ENCODE results near the gene MYO9B. TPM values are rescaled to one million over a fixed set of nuclear protein-coding genes. Genes with fewer than 3 reads are reported as not detected.

Gene MYO9B
- total and polyA plus RNA-seq, 12 donors: 19.9 to 55.2 (median 27.9) TPM

GRCh38 chr19:17110599-17110966 lies 35.0 kb downstream of the MYO9B start:
- WGBS, 2 donors: 90 to 96% methylated on average over 10 of the region's 10 CpGs
- Histone ChIP-seq H3K9me3 (no peaks in the 10 kb centered on the region), H3K27me3 (no peaks in the 10 kb centered on the region), H3K4me3 (peak overlapping the region in 1 of 10 donors; percentile 34), H3K27ac (peak overlapping the region in 5 of 10 donors; percentile 21 to 83 (median 48)), H3K36me3 (peaks cover 0 to 46% (median 0%) of the 10 kb centered on the region in 9 donors), H3K4me1 (peaks cover 5 to 91% (median 39%) of the 10 kb centered on the region in 9 donors)
- ATAC-seq (no peak), DNase-seq (no peak)
- intact Hi-C loops (cut with DNase I): no loop called here
- TF ChIP-seq, protein P1, sequence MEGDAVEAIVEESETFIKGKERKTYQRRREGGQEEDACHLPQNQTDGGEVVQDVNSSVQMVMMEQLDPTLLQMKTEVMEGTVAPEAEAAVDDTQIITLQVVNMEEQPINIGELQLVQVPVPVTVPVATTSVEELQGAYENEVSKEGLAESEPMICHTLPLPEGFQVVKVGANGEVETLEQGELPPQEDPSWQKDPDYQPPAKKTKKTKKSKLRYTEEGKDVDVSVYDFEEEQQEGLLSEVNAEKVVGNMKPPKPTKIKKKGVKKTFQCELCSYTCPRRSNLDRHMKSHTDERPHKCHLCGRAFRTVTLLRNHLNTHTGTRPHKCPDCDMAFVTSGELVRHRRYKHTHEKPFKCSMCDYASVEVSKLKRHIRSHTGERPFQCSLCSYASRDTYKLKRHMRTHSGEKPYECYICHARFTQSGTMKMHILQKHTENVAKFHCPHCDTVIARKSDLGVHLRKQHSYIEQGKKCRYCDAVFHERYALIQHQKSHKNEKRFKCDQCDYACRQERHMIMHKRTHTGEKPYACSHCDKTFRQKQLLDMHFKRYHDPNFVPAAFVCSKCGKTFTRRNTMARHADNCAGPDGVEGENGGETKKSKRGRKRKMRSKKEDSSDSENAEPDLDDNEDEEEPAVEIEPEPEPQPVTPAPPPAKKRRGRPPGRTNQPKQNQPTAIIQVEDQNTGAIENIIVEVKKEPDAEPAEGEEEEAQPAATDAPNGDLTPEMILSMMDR (IDR thresholded peaks at IDR 0.05): no peak

GRCh38 chr19:17111766-17112165 lies 36.2 kb downstream of the MYO9B start:
- 83 to 95% methylated on average over 3 of the region's 3 CpGs for WGBS, 2 donors
- no peak for ATAC-seq
- H3K36me3 ChIP-seq: peaks cover 0 to 42% (median 0%) of the 10 kb centered on the region in 9 donors
- intact Hi-C loops (cut with DNase I): no loop called here
- peak overlapping the region in 2 of 10 donors; percentile 8 to 83 for H3K27ac ChIP-seq
- DNase-seq: no peak
- no peaks in the 10 kb centered on the region for H3K9me3 ChIP-seq
- H3K4me3 ChIP-seq: no peak overlapping the region
- H3K27me3 ChIP-seq: no peaks in the 10 kb centered on the region
- H3K4me1 ChIP-seq: peaks cover 5 to 91% (median 39%) of the 10 kb centered on the region in 9 donors
- TF ChIP-seq, protein P1 (IDR thresholded peaks at IDR 0.05): no peak

DNA sequence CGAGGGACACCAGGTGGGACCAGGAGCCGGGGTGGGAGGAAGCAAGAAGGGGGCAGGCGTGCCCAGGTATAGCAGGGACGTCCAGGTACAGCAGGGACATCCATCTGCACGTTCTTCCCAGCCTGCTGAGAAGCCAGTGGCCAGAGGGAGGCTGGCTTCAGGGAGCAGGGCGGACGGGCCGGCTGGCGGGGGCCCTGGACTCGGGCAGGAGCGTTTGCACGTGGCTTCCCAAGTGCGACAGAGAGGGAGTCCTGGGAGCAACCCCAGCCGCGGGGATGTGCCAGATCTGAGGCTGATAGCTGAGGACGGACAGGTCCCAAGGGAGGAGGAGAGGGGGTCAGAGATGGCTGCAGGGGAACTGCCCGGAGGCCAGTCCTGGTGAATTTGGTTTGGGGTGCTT lies 36.7 kb downstream of the MYO9B start:
- H3K9me3 ChIP-seq: no peaks in the 10 kb centered on the region
- ATAC-seq (no peak), DNase-seq (no peak)
- H3K4me1 ChIP-seq: peaks cover 5 to 91% (median 35%) of the 10 kb centered on the region in 9 donors
- peaks cover 0 to 40% (median 0%) of the 10 kb centered on the region in 9 donors for H3K36me3 ChIP-seq
- TF ChIP-seq, protein P1 (IDR thresholded peaks at IDR 0.05): no peak
- peak overlapping the region in 4 of 10 donors; percentile 15 to 83 (median 35) for H3K27ac ChIP-seq
- intact Hi-C loops (cut with DNase I): no loop called here
- 72% methylated on average over 17 of the region's 17 CpGs for WGBS, 2 donors
- no peaks in the 10 kb centered on the region for H3K27me3 ChIP-seq
- H3K4me3 ChIP-seq: no peak overlapping the region

DNA sequence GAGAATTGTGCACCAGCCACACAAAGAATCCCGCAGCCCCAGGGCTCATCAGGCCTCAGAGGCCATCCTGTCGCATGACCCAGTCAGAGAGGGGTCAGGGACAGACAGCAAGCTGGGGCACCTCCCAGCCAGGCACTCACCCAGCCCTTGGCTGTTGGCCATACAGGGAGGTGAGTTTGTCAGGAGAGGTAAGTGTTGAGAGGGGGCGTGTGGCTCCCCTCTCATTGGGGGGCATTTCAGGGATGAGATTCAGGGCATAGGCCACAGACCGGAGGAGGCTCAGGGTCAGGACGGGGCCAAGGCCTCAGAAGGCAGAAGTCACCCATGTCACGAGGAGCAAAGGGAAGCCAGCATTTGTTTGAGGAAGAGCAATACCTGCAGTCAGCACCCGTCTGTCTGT lies 37.1 kb downstream of the MYO9B start:
- DNase-seq (no peak), ATAC-seq (peak in 1 of 8 donors; percentile 28)
- TF ChIP-seq, protein P1 (IDR thresholded peaks at IDR 0.05): no peak
- WGBS, 2 donors: 82 to 86% methylated on average over 7 of the region's 7 CpGs
- H3K27me3 ChIP-seq: no peaks in the 10 kb centered on the region
- peak overlapping the region in 4 of 10 donors; percentile 15 to 83 (median 35) for H3K27ac ChIP-seq
- no peaks in the 10 kb centered on the region for H3K9me3 ChIP-seq
- H3K4me1 ChIP-seq: peaks cover 3 to 91% (median 31%) of the 10 kb centered on the region in 9 donors
- intact Hi-C loops (cut with DNase I): no loop called here
- H3K4me3 ChIP-seq: no peak overlapping the region
- peaks cover 0 to 40% (median 0%) of the 10 kb centered on the region in 9 donors for H3K36me3 ChIP-seq
